Fibroblast of the aortic adventitia (primary cell): ENCODE data around the gene PDLIM1. TPM values are rescaled to one million over a fixed set of nuclear protein-coding genes. Genes with fewer than 3 reads are reported as not detected.

ENCODE experiments used
- DNase-seq: peaks from one replicate; pipeline ENCODE4 v3.0.0-alpha.2; 2010; ENCODE audit warnings: low read depth
- H3K4me3 ChIP-seq: 2 replicates; pipeline ENCODE4 v1.5.1; 2011; ENCODE audit warnings: low read depth, mild to moderate bottlenecking, control low read depth, low read length, moderate library complexity
- total RNA-seq: library from RNA; depleted of rRNA; stranded (reverse); fragments of >200 nt; gene quantifications from 2 replicates; pipeline ENCODE4 v1.2.3, GENCODE V29; 2012; ENCODE audit warnings: low replicate concordance
- TF ChIP-seq, protein P1 (sequence below): IDR thresholded peaks from 2 replicates; pipeline ENCODE4 v1.5.1; 2011; ENCODE audit warnings: mild to moderate bottlenecking, low read length, control low read depth, inconsistent platforms; ENCODE audit not compliant: insufficient read depth

Gene PDLIM1
- total RNA-seq, 1 donor: 13.5 TPM

DNA sequence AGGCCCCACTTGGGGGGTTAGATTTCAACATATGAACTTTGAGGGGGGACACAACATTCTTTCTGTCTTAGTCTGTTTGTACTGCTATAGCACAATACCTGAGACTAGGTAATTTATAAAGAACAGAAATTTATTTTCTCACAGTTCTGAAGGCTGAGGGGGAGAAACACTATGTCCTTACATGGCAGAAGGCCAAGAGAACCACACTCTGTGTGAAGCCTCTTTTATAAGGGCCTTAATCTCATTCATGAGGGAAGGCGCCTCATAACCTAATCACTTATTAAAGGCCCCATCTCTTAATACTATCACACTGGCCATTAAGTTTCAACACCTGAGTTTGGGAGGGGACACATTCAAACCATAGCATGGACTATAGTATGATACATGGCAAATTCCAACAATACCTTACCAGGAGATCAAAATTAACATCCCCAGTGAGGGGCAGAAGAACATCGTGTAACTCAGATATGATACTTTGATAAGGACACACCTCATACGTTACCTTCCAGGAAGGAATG is 9.3 kb upstream of the PDLIM1 start:
- H3K4me3 ChIP-seq: no peak overlapping the region
- DNase-seq: no peak
- TF ChIP-seq, protein P1, sequence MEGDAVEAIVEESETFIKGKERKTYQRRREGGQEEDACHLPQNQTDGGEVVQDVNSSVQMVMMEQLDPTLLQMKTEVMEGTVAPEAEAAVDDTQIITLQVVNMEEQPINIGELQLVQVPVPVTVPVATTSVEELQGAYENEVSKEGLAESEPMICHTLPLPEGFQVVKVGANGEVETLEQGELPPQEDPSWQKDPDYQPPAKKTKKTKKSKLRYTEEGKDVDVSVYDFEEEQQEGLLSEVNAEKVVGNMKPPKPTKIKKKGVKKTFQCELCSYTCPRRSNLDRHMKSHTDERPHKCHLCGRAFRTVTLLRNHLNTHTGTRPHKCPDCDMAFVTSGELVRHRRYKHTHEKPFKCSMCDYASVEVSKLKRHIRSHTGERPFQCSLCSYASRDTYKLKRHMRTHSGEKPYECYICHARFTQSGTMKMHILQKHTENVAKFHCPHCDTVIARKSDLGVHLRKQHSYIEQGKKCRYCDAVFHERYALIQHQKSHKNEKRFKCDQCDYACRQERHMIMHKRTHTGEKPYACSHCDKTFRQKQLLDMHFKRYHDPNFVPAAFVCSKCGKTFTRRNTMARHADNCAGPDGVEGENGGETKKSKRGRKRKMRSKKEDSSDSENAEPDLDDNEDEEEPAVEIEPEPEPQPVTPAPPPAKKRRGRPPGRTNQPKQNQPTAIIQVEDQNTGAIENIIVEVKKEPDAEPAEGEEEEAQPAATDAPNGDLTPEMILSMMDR: no peak

DNA sequence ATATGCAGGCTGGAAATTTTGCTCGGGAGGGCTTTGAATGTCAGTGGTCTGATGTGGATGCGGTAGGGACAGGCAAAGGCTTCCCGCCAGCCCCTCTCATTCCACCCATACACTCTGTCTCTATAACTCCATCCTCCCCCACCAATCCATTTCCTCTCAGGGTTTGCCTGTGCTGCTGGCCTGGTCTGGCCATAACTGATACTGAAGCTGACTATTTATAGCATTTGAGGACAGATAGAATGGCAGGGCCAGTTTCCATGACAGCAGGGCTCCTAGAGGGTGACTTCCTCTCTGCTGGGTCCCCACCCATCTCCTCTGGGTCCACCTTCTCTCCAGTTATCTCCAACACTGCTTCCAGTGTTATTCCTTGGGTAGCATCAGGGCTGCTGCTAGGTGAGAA is 6.6 kb upstream of the PDLIM1 start:
- TF ChIP-seq, protein P1: no peak
- no peak overlapping the region for H3K4me3 ChIP-seq
- no peak for DNase-seq

DNA sequence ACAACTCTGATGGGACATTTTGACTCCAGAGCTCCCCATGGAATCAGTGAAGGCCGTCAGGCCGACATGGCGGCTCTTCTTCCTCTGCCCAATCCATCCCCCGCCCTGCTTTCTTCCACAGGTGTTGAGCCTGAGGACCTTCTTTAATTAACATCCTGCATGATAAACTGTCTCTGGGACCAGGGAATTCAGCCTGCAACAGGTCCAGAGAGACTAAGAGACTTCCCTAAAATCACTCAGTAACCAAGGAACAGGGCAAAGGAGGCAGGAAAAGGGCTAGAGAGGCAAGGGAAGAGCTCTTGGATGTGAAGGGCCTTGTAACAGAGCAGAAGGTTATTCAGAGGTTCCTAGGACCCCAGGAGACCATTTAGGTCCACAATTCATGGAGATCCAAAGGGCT is 6.0 kb upstream of the PDLIM1 start:
- DNase-seq: no peak
- no peak overlapping the region for H3K4me3 ChIP-seq
- TF ChIP-seq, protein P1: no peak

DNA sequence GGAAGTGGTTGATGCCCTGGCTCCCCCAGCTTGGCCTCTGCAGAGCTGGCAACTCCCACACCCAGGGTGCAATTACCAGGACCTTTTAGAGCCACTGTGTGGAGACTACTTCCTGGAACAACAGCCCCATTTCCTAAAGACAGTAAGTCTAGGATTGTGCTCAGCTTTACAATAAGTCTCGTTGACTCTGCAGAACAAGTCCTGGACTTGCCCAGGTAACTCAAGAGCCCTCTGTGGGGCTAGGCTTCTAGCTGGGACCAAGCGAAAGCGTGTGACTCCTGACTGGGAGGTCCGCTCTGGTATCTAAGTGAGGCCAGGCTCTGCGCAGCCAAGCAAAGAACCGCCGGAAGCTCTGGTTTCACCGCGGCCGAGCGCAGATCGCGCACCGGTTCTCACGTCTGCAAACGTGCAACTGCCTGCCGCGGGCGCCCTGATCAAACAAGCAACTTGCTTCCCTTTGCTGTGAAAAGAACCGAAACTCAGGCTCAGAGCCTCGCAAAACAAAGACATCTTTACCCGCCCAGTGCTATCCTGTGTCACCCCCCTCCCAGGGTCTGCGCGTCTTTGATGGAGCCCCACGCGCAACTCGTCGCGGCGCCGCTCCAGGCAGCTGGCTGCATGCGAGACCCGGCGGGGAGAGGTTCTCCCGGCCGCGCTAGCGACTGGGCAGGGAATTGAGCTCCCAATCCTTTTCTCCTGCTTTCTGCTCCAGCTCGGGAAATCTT is 4.4 kb upstream of the PDLIM1 start:
- peak; percentile 35 for DNase-seq
- TF ChIP-seq, protein P1: no peak
- H3K4me3 ChIP-seq: peak overlapping the region; percentile 45

DNA sequence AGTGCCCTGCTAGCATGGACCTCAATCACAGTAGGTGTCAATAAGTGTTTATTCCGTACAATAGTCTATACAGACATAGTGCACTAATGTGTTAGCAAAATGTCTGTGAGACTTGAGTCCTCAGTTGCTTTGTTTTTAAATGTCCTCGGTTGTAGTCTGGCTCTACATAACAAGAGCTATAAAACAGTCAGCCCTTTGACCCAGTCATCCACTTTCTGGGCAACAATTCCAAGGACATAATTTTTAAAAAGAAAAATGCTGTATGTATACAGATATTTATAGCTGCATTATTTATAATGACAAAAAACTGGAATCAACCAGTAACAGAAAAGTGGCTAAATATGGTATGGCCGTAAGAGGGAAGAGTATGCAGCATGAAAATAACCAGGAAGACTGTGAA is 2.8 kb upstream of the PDLIM1 start:
- no peak for DNase-seq
- TF ChIP-seq, protein P1: no peak
- H3K4me3 ChIP-seq: no peak overlapping the region

DNA sequence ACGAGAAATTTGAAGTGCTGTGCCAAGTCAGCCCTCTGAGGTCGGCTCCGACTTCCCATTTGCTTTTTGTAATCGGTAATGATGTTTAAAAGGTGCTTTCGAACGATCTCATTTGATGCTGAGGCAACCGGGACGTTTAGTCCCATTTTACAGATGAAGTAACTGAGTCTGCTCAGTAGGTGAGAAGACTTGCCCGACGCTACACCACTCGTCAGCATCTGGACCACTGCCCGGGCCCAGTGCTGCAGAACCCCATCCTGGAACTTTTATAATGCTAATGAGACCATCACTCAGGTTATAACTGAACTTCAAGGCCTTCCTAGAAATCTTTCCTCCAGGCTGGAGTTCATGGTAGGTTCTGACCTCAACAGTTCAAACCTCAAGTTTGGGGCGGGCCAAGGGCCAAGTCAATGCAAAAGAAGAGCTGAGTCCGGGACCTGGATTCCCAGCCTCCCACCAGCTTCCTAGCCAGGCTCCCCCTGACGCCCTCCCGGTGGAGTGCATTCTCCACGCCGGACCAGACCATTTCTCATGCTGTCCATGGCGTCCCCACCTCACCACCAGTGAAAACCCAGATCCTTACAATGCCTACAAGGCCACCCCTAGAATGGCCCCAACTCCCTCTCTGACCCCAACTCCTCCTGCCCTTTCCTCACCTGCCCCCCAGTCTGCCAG is 699 bp upstream of the PDLIM1 start:
- DNase-seq: no peak
- H3K4me3 ChIP-seq: peak overlapping the region; percentile 81
- TF ChIP-seq, protein P1: no peak
